Nucleus accumbens (tissue), 56 donors: Measurements from ENCODE around the gene TEAD2.
"Not testable (repeated sequence)": the region's sequence is repeated elsewhere in the genome, so short reads cannot be mapped to it uniquely, and the experiment has no call there.

Source experiments
- DNase-seq, 56 donors: peaks; one replicate each; lab custom pipeline; 2025; lab: John Stamatoyannopoulos, UW

The TEAD2 gene

GRCh38 chr19:49389406-49389805 is 27.2 kb upstream of the TEAD2 start:
- DNase-seq = no peak

GRCh38 chr19:49387936-49388372 is 25.7 kb upstream of the TEAD2 start, which contains the start of gene KASH5:
Gene KASH5 (plus strand): TSS chr19:49388249. CDS start chr19:49390884, 2,635 bp downstream.
- peak in 27 of 56 donors; percentile 1 to 54 (median 12) for DNase-seq

- no peak for DNase-seq
Observed at GRCh38 chr19:49383599-49383998, 21.4 kb upstream of the TEAD2 start.

GRCh38 chr19:49382639-49383038 is 20.4 kb upstream of the TEAD2 start:
- no peak for DNase-seq

GRCh38 chr19:49380391-49380790 is 18.2 kb upstream of the TEAD2 start:
- no peak for DNase-seq

GRCh38 chr19:49378512-49378911 is 16.3 kb upstream of the TEAD2 start:
- DNase-seq = no peak

- DNase-seq = no peak
Observed at GRCh38 chr19:49374665-49375434, 12.6 kb upstream of the TEAD2 start.

GRCh38 chr19:49373174-49373573 is 11.0 kb upstream of the TEAD2 start:
- DNase-seq = not testable (repeated sequence)

- no peak for DNase-seq
Observed at GRCh38 chr19:49371184-49371583, 9.0 kb upstream of the TEAD2 start.

- DNase-seq = no peak
Observed at GRCh38 chr19:49368711-49369358, 6.6 kb upstream of the TEAD2 start.

GRCh38 chr19:49366110-49366509 is 3.9 kb upstream of the TEAD2 start:
- DNase-seq = no peak

- DNase-seq = no peak
Observed at GRCh38 chr19:49364083-49364737, 2.0 kb upstream of the TEAD2 start.

- peak in 15 of 56 donors; percentile 2 to 72 (median 12) for DNase-seq
Observed at GRCh38 chr19:49363268-49364082, 1.3 kb upstream of the TEAD2 start, which contains the start of gene DKKL1. Gene DKKL1 (plus strand): TSS chr19:49363877. CDS start chr19:49363999, 122 bp downstream.

- DNase-seq = no peak
Observed at GRCh38 chr19:49362929-49363267, 682 bp upstream of the TEAD2 start.

- DNase-seq = peak in 2 of 56 donors; percentile 15 to 27
Observed at GRCh38 chr19:49361438-49362047, 673 bp downstream of the TEAD2 start.

GRCh38 chr19:49359851-49360820 is 2.1 kb downstream of the TEAD2 start:
- no peak for DNase-seq

- DNase-seq = no peak
Observed at GRCh38 chr19:49357186-49357585, 5.0 kb downstream of the TEAD2 start.

- no peak for DNase-seq
Observed at GRCh38 chr19:49356382-49356781, 5.8 kb downstream of the TEAD2 start.

- no peak for DNase-seq
Observed at GRCh38 chr19:49355909-49356353, 6.3 kb downstream of the TEAD2 start.
